ENCODE data around the gene TMPRSS11F.
"Not testable (repeated sequence)": the region's sequence is repeated elsewhere in the genome, so short reads cannot be mapped to it uniquely, and the experiment has no call there.

Gene TMPRSS11F

DNA sequence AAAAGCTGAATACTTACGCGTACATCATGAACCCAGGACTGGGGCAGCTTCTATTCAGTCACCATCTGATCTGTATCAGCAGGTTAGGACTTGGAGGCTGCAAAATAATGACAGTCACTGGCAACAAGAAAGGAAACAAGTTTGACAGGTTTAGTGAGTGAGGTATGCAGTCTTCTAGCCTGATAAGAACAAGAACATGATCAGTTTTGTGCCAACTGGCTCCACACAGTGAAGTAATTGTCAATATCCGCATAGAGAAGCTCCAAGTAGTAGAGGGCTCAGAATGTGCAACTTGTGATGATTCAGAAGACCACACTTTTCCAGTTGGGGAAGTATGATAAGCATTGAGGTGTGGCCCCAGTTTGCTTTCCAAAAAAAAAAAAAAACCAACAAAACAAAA, at the start of gene TMPRSS11F:
Gene TMPRSS11F, minus strand, starts transcription at position 77 of the 400 bp plus-strand sequence. Its CDS starts 49 bp downstream, at position 28.
- DNase-seq: peak; percentile 83

DNA sequence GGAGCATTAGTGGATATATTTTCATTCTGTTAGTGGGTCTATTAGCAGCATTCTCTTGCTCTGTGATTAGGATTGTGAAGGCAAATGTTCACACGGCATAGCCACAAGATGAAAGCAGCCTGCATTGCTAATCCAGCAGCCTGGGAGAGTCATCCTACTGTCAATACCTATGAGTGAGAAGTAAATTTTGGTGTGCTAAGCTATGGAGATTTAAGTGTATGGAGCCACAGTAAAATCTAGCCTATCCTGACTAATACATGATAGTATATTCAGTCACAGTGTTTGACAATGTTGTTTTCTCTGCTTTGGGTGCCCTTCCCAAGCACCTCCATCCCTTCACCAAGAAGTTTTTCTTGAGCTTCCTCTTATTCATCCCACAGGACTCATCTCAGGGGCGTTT, 47.2 kb upstream of the TMPRSS11F start:
- peak; percentile 12 for DNase-seq

DNA sequence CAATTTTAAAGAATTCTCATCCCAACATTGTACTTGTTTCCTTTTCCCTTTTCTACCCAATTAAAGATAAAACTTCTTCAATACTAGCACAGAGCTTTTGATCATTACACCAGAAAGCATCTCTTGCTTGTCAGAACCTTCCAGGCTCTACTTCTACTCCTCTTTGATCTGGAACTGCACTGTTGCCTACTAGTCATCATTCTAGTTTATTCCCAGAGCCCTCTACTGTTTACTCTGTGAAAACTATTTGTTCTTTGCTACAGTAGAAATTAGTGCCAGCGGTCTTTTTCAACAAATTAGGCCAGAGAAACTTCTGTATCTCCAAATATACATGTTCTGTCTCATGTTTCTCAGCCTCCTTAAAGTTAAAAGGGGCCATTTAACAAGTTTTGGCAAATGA, 46.8 kb upstream of the TMPRSS11F start:
- peak; percentile 2 for DNase-seq

DNA sequence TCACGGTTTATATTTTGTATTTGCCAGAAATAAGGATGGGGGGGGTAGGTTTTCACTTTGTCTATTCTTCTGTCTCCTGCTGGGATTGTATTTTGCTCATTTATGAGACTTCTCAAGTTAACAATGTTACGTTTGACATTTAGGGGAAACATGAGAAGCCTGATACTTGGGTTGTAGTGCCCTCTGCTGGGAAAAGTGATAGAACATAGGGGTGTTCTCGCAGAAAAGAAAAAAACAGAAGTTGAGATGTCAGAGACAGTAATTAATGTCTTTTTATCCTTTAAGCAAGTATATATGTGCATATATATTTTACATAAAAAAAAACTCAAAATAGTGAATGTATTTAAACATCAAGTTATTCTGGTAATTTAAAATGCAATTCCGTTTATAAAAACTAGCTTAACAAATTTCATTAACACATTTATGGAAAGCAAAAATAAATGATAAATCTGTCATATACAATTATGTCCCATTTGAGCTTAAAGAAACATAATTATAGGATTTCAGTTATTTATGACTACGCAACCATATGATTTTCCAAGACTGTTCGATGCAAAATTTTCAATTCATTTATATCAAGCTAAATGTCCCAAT, 46.0 kb upstream of the TMPRSS11F start:
- peak; percentile 76 for DNase-seq

- DNase-seq: not testable (repeated sequence)
Observed at GRCh38 chr4:68174389-68174788, 44.7 kb upstream of the TMPRSS11F start.

- not testable (repeated sequence) for DNase-seq
Observed at GRCh38 chr4:68172147-68172546, 42.5 kb upstream of the TMPRSS11F start.

GRCh38 chr4:68167706-68168105, 38.0 kb upstream of the TMPRSS11F start:
- no peak for DNase-seq

- no peak for DNase-seq
Observed at GRCh38 chr4:68167166-68167565, 37.5 kb upstream of the TMPRSS11F start.

DNA sequence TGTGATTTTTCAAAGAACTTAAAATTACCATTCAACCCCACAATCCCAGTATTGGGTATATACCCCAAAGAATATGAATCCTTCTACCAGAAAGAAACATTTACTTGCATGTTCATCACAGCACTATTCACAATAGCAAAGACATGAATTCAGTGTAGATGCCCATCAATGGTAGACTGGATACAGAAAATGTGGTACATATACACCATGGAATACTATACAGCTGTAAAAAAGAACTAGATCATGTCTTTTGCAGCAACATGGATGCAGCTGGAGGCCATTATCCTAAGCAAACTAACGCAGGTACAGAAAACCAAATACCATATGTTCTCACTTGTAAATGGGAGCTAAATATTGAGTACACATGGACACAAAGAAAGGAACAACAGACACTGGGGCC, 34.1 kb upstream of the TMPRSS11F start:
- DNase-seq: no peak

- no peak for DNase-seq
Observed at GRCh38 chr4:68162196-68162595, 32.5 kb upstream of the TMPRSS11F start.

DNA sequence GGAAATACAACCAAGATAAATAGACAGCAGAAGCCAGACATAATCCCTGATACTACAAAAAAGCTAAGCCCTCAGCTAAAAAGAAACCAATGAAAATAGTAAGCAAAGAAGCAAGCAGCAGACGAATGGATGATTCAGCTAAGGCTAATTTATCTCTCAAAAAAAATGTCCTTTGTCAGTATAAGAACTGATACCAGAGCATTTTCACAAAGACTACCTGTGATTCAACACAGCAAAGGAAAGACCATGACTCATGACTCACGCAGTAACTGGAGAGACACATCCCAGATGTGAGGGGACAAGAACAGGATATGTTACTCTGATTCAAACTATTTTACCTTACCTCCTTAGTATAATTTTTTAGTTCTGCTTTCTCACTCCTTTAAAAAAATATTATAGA, 22.7 kb upstream of the TMPRSS11F start:
- DNase-seq: peak; percentile 64

- DNase-seq: no peak
Observed at GRCh38 chr4:68148800-68149685, 19.4 kb upstream of the TMPRSS11F start.

GRCh38 chr4:68147079-68147478, 17.4 kb upstream of the TMPRSS11F start:
- no peak for DNase-seq

DNA sequence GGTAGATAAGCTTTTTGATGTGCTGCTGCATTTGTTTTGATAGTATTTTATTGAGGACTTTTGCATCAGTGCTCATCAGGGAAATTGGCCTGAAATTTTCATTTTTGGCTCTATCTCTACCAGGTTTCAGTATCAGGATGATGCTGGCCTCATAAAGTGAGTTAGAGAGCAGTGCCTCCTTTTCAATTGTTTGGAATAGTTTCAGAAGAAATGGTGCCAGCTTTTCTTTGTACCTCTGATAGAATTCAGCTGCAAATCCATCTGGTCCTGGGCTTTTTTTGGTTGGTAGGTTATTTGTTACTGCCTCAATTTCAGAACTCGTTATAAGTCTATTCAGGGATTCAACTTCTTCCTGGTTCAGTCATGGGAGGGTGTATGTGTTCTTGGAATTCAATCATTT, 15.6 kb upstream of the TMPRSS11F start:
- no peak for DNase-seq

DNA sequence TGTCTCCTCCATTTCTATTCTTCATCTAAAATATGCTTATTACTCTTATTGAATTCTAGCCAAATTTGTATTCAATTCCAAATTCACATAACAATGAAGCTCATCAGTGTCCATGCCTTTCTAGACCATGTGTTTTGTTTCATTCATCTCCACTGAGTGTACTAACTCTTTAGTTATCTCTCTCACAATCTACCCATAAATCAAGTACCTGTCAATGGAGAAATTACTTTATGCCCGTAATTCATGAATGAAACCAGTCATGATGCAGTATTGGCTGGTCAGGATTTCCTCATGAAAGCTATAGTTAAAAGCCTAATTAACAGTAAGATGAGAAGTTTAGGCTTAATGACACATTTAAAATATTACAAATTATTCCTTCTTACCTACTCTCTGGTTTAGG, 12.2 kb upstream of the TMPRSS11F start:
- no peak for DNase-seq

DNA sequence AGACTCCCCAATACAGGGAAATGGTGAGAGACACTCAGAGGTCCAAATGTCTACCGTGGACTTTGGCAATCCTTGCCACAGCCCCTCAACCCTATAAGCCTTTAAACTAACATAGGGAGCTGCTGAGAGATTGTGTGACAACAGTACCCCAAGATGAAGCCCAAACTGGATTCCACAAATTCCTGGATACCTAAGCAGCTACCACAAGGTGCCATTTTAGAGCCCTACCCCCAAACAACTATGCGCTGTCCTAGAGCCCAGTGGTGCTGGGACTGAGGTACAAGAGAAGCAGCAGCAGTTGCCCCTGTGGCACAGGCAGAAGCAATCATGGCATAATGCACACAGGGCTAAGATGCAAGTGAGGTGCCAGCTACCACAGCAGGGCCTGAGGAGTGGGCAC, 2.7 kb upstream of the TMPRSS11F start:
- DNase-seq: no peak

GRCh38 chr4:68124262-68124661, 5.4 kb downstream of the TMPRSS11F start:
- no peak for DNase-seq

DNA sequence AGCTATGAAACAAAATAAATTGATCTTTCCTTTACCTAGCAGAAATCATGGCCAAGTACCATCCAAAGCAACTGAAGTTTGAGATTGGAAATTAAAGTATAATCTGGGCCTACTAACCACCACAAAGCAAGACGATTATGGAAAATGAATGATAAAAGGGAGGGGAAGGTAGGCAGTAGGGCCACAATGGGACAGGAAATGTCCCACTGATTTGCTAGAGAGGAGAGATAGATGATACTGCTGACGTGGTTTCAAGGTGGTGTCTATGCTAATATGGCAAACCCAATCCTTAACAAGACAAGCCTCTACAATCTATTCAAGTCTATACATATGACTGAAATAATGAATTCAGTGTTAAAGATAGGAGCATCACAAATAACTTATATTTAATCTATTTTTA, 6.1 kb downstream of the TMPRSS11F start:
- no peak for DNase-seq

DNA sequence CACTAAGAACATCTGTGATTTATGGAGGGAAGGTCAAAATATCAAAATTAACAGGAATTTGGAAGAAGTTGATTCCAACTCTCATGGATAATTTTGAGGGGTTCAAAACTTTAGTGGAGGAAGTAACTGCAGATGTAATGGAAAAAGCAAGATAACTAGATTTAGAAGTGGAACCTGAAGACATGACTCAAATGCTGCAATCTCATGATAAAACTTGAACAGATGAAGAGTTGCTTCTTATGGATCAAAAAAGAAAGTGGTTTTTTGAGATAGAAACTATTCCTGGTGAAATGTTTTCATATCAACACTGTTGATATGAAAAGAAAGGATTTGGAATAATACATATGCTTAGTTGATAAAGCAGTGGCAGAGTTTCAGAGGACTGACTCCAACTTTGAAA, 9.7 kb downstream of the TMPRSS11F start:
- DNase-seq: no peak

GRCh38 chr4:68110441-68110840, 19.2 kb downstream of the TMPRSS11F start:
- no peak for DNase-seq

GRCh38 chr4:68109868-68110267, 19.8 kb downstream of the TMPRSS11F start:
- no peak for DNase-seq

DNA sequence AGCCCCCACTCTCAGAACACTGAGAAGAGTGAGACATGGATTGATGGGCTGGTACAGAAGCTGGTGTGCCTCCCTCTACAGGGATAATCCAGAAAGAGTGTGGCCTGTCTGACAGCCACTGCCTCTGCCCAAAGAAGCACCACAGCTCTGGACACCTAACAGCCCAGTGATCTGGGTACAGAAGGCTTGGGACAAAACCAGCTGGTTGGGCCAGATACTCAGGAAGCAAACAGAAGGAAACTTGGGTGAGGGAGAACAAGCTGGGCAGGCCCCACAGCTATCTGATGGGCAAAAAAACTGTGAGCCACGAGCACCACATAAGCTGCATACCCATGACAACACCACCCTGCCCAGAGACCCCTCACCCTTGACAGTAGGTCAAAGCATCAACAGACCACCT, 46.9 kb downstream of the TMPRSS11F start:
- no peak for DNase-seq

DNA sequence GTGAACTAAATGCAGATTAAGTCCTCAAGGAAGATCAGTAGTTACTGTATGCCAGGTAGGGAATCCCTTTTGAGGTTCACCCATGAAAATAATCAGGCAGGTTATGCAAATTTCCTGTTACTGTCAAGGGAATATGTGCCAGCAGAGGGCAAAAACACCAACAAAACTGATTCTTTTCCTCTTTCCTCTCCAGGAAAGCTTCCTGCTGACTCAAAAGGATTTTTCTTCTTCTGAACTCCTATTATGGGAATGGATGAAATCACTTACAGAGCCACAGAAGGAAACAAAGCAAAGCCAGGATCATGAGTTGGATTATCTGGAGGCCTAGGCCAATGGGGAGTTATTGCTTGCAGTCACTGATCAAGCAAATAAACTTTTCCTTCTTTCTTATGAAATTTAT, 49.7 kb downstream of the TMPRSS11F start:
- no peak for DNase-seq

GRCh38 chr4:68077737-68078136, 51.9 kb downstream of the TMPRSS11F start:
- no peak for DNase-seq

DNA sequence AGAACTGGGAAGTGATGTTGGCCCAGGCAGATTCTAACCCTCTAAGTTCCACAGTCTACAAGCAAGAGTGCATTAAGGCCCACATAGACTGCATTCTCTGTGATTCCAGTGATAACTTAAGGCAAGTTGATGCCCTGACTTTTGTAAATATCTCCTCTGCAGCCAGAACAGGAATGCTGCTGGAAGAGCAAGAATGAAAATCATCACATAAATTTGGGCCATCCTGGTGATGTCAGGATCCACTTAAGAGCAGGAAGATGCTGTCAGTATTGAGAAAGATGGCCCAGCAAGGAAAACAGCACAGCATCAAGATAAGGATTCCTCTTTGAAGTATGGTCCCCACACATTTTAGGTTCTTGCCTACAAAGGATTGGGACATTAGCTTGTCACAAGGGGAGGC, 52.4 kb downstream of the TMPRSS11F start:
- DNase-seq: no peak
